Adrenal gland (tissue), 5 donors: ENCODE data around the gene CACNB3.

Experiments
- POLR2A ChIP-seq, 2 donors: fragments of 450-650 bp; IDR thresholded peaks; one replicate each; pipeline ENCODE4 v1.6.1; 2017; ENCODE audit warnings: antibody characterized with exemption in 2 of 2, mild to moderate bottlenecking in 2 of 2, moderate library complexity in 1 of 2
- TF ChIP-seq, protein P1 (sequence below), 6 experiments: fragments of 450-650 bp in 4 of 6; fragments of 200-600 bp in 2 of 6; sonication (generic) in 1 of 6; IDR thresholded peaks; 1 replicate in 5 of 6; 2 replicates in 1 of 6; pipeline versions ENCODE4 v1.5.1 to v1.8.0; 2016 to 2021; ENCODE audit warnings: antibody characterized with exemption in 6 of 6, mild to moderate bottlenecking in 2 of 6, moderate library complexity in 1 of 6
- donor health status: DM: no; HTN: no; CAD: no.

DNA sequence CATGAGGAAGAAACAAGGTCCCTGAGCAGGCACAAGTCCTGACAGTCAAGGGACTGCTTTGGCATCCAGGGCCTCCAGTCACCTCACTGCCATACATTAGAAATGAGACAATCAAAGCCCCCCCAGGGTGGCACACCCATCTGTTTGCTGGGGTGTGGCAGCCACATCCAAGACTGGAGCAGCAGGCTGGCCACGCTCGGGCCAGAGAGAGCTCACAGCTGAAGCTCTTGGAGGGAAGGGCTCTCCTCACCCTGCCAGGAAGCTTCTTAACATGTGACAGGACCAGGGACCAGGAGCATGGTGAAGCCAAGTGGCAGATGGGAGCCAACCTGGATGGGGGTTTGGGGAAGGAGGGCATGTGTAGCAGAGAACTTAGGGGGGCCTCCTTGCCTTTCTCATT lies 10.0 kb downstream of the CACNB3 start:
- TF ChIP-seq, protein P1, sequence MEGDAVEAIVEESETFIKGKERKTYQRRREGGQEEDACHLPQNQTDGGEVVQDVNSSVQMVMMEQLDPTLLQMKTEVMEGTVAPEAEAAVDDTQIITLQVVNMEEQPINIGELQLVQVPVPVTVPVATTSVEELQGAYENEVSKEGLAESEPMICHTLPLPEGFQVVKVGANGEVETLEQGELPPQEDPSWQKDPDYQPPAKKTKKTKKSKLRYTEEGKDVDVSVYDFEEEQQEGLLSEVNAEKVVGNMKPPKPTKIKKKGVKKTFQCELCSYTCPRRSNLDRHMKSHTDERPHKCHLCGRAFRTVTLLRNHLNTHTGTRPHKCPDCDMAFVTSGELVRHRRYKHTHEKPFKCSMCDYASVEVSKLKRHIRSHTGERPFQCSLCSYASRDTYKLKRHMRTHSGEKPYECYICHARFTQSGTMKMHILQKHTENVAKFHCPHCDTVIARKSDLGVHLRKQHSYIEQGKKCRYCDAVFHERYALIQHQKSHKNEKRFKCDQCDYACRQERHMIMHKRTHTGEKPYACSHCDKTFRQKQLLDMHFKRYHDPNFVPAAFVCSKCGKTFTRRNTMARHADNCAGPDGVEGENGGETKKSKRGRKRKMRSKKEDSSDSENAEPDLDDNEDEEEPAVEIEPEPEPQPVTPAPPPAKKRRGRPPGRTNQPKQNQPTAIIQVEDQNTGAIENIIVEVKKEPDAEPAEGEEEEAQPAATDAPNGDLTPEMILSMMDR (IDR thresholded peaks at IDR 0.05), result no peak
- no peak for TF ChIP-seq POLR2A (IDR thresholded peaks at IDR 0.05)
